ENCODE data around the gene OIP5. TPM values are rescaled to one million over a fixed set of nuclear protein-coding genes. Genes with fewer than 3 reads are reported as not detected.
A peak's percentile ranks its signal among the peaks of the same experiment; 100 is the strongest.

The OIP5 gene
- polyA plus RNA-seq, 3 donors = 0.05 to 0.28 (median 0.22) TPM

GRCh38 chr15:41286665-41287333 is 45.6 kb downstream of the OIP5 start:
- WGBS (ENCODE audit: insufficient coverage) = 100% methylated on average over 2 of the region's 6 CpGs
- Histone ChIP-seq H3K4me2 (replicated peaks; ENCODE audit: extremely low read depth, low read length, poor library complexity, severe bottlenecking) (peak overlapping the region; percentile 7), H2AFZ (ENCODE audit: insufficient read depth, low read depth, low read length, poor library complexity, severe bottlenecking) (no peak overlapping the region), H3K36me3 (replicated peaks in 1 of 2; ENCODE audit: control insufficient read depth in 1 of 2, insufficient read depth in 2 of 2, low read length in 2 of 2) (peaks cover 19 to 35% of the 10 kb centered on the region in 2 donors), H3K4me3 (replicated peaks in 1 of 3; ENCODE audit: low read depth in 2 of 3, low read length in 3 of 3) (peak overlapping the region in 1 of 3 experiments; percentile 31), H3K4me1 (ENCODE audit: control insufficient read depth in 1 of 2, insufficient read depth in 2 of 2, low read length in 2 of 2) (peaks cover 48 to 57% of the 10 kb centered on the region in 2 donors), H4K20me1 (ENCODE audit: insufficient read depth, low read length) (no peaks in the 10 kb centered on the region), H3K27ac (ENCODE audit: low read depth in 1 of 2, low read length in 2 of 2) (peak overlapping the region; percentile 60 to 86), H3K9me3 (replicated peaks in 1 of 2; ENCODE audit: control insufficient read depth in 1 of 2, insufficient read depth in 1 of 2, low read length in 2 of 2) (no peaks in the 10 kb centered on the region), H3K79me2 (ENCODE audit: insufficient read depth, low read length) (peaks cover 57% of the 10 kb centered on the region), H3K27me3 (ENCODE audit: control insufficient read depth in 2 of 2, insufficient read depth in 2 of 2, low read length in 2 of 2) (no peaks in the 10 kb centered on the region), H3K9ac (ENCODE audit: insufficient read depth, low read length, poor library complexity, severe bottlenecking) (peak overlapping the region; percentile 6)
- Mint-ChIP-seq H3K4me3 (no peak overlapping the region), H3K27ac (peak overlapping the region; percentile 84 to 95 (median 92)), H3K9me3 (peaks cover 0 to 3% (median 0%) of the 10 kb centered on the region in 7 donors), H3K36me3 (peaks cover 23 to 38% of the 10 kb centered on the region in 2 donors), H3K27me3 (ENCODE audit: low read depth in 3 of 3) (peaks cover 0 to 2% (median 0%) of the 10 kb centered on the region in 3 donors), H3K4me1 (peaks cover 56% of the 10 kb centered on the region)
- peak; percentile 53 to 79 (median 75) for DNase-seq
- intact Hi-C loops (cut with micrococcal nuclease) = loop anchor here (10.0 kb wide), 1 partner anchor 128 kb away; the partner anchor contains the start of gene RTF1 (in 2 of the 2)
- no peak for TF ChIP-seq CTCF (IDR thresholded peaks at IDR 0.05)

GRCh38 chr15:41285285-41285684 is 47.1 kb downstream of the OIP5 start:
- Mint-ChIP-seq H3K36me3 (peaks cover 24 to 42% of the 10 kb centered on the region in 2 donors), H3K9me3 (peaks cover 0 to 3% (median 0%) of the 10 kb centered on the region in 7 donors), H3K4me3 (peak overlapping the region; percentile 92 to 93), H3K27ac (peak overlapping the region; percentile 84 to 99 (median 95)), H3K4me1 (peaks cover 41% of the 10 kb centered on the region), H3K27me3 (ENCODE audit: low read depth in 3 of 3) (peaks cover 0 to 2% (median 0%) of the 10 kb centered on the region in 3 donors)
- H3K9ac ChIP-seq (ENCODE audit: insufficient read depth, low read length, poor library complexity, severe bottlenecking) = peak overlapping the region; percentile 91
- peak overlapping the region; percentile 88 for H3K4me2 ChIP-seq (replicated peaks; ENCODE audit: extremely low read depth, low read length, poor library complexity, severe bottlenecking)
- H2AFZ ChIP-seq (ENCODE audit: insufficient read depth, low read depth, low read length, poor library complexity, severe bottlenecking) = peak overlapping the region; percentile 82
- WGBS (ENCODE audit: insufficient coverage) = 37% methylated on average over 5 of the region's 7 CpGs
- peak overlapping the region; percentile 64 to 91 (median 84) for H3K4me3 ChIP-seq (replicated peaks in 1 of 3; ENCODE audit: low read depth in 2 of 3, low read length in 3 of 3)
- peak overlapping the region in 1 of 2 donors; percentile 91 for H3K27ac ChIP-seq (ENCODE audit: low read depth in 1 of 2, low read length in 2 of 2)
- peaks cover 19 to 43% of the 10 kb centered on the region in 2 donors for H3K36me3 ChIP-seq (replicated peaks in 1 of 2; ENCODE audit: control insufficient read depth in 1 of 2, insufficient read depth in 2 of 2, low read length in 2 of 2)
- intact Hi-C loops (cut with micrococcal nuclease) = loop anchor here (10.0 kb wide), 1 partner anchor 130 kb away; the partner anchor contains the start of gene RTF1 (in 2 of the 2)
- no peak for TF ChIP-seq CTCF (IDR thresholded peaks at IDR 0.05)
- H4K20me1 ChIP-seq (ENCODE audit: insufficient read depth, low read length) = no peaks in the 10 kb centered on the region
- peaks cover 57% of the 10 kb centered on the region for H3K79me2 ChIP-seq (ENCODE audit: insufficient read depth, low read length)
- no peak for DNase-seq
- no peaks in the 10 kb centered on the region for H3K27me3 ChIP-seq (ENCODE audit: control insufficient read depth in 2 of 2, insufficient read depth in 2 of 2, low read length in 2 of 2)
- peaks cover 34 to 43% of the 10 kb centered on the region in 2 donors for H3K4me1 ChIP-seq (ENCODE audit: control insufficient read depth in 1 of 2, insufficient read depth in 2 of 2, low read length in 2 of 2)
- H3K9me3 ChIP-seq (replicated peaks in 1 of 2; ENCODE audit: control insufficient read depth in 1 of 2, insufficient read depth in 1 of 2, low read length in 2 of 2) = no peaks in the 10 kb centered on the region

Measured in CD14-positive monocyte (primary cell).